ENCODE measurements around the gene PALD1. TPM values are rescaled to one million over a fixed set of nuclear protein-coding genes. Genes with fewer than 3 reads are reported as not detected.

PALD1 gene
- total and polyA plus RNA-seq, 9 of the 15 experiments (the other 6 are each of a cell fraction or from before 2014, with no cell fraction given): 0.03 to 0.29 (median 0.09) TPM; not detected in 2

GRCh38 chr10:70560511-70560941 lies 82.0 kb downstream of the PALD1 start:
- in situ Hi-C loops (cut with MboI) (no loop called here), intact Hi-C loops (cut with micrococcal nuclease) (no loop called here)
- Histone ChIP-seq H3K9me1 (ENCODE audit: control insufficient read depth, insufficient read depth, low read length) (no peaks in the 10 kb centered on the region), H3K4me2 (ENCODE audit: insufficient read depth, low read length) (no peak overlapping the region), H3K9me3 (replicated peaks; ENCODE audit: control insufficient read depth, insufficient read depth, low read depth, low read length) (no peaks in the 10 kb centered on the region), H4K20me1 (replicated peaks; ENCODE audit: control insufficient read depth, insufficient read depth, low read length) (no peaks in the 10 kb centered on the region), H3K27me3 (ENCODE audit: control insufficient read depth in 2 of 2, insufficient read depth in 2 of 2, low read length in 2 of 2) (no peaks in the 10 kb centered on the region), H3K36me3 (ENCODE audit: control insufficient read depth, insufficient read depth, low read length) (no peaks in the 10 kb centered on the region), H3K79me2 (ENCODE audit: control insufficient read depth, insufficient read depth, low read length) (no peaks in the 10 kb centered on the region), H3K27ac (ENCODE audit: extremely low read depth, low read depth, low read length) (no peak overlapping the region), H3K9ac (ENCODE audit: insufficient read depth in 1 of 2, low read depth in 2 of 2, low read length in 2 of 2) (peak overlapping the region in 1 of 2 experiments; percentile 66; a peak in 2 of 4 replicates), H3K4me1 (replicated peaks in 1 of 2; ENCODE audit: control insufficient read depth in 2 of 2, insufficient read depth in 2 of 2, low read length in 2 of 2) (peaks cover 25 to 64% of the 10 kb centered on the region in 2 experiments), H2AFZ (ENCODE audit: low read depth, low read length) (no peak overlapping the region), H3K4me3 (no peak overlapping the region)
- DNase-seq (ENCODE audit: extremely low read depth in 1 of 4, low spot score in 3 of 4) (no peak), ATAC-seq (no peak), FAIRE-seq (no peak)
- no TSS peak for BruUV-seq (replicated peaks)
- POLR2A ChIA-PET: interaction anchor here (0.6 to 3.0 kb wide), 5 partner anchors 11 to 564 kb away, joined by 3 to 13 read pairs (median 3); no protein-coding TSS in a partner anchor
- TF ChIP-seq ZNF224 (CRISPR knock-in tag; IDR thresholded peaks at IDR 0.05) (no peak), PCBP1 (IDR thresholded peaks at IDR 0.05; ENCODE audit: low read depth, low read length, poor library complexity, severe bottlenecking) (no peak), SMARCA4 (IDR thresholded peaks at IDR 0.05) (no peak), NFRKB (IDR thresholded peaks at IDR 0.05; ENCODE audit: low read depth) (no peak), FOXP1 (CRISPR knock-in tag; IDR thresholded peaks at IDR 0.05) (0 out of 2 replicates have a peak, but pooled peaks have one; percentile 39), BCOR (IDR thresholded peaks at IDR 0.05) (no peak), RB1 (IDR thresholded peaks at IDR 0.05; ENCODE audit: low read depth) (no peak)
- TF ChIP-seq, protein P1, sequence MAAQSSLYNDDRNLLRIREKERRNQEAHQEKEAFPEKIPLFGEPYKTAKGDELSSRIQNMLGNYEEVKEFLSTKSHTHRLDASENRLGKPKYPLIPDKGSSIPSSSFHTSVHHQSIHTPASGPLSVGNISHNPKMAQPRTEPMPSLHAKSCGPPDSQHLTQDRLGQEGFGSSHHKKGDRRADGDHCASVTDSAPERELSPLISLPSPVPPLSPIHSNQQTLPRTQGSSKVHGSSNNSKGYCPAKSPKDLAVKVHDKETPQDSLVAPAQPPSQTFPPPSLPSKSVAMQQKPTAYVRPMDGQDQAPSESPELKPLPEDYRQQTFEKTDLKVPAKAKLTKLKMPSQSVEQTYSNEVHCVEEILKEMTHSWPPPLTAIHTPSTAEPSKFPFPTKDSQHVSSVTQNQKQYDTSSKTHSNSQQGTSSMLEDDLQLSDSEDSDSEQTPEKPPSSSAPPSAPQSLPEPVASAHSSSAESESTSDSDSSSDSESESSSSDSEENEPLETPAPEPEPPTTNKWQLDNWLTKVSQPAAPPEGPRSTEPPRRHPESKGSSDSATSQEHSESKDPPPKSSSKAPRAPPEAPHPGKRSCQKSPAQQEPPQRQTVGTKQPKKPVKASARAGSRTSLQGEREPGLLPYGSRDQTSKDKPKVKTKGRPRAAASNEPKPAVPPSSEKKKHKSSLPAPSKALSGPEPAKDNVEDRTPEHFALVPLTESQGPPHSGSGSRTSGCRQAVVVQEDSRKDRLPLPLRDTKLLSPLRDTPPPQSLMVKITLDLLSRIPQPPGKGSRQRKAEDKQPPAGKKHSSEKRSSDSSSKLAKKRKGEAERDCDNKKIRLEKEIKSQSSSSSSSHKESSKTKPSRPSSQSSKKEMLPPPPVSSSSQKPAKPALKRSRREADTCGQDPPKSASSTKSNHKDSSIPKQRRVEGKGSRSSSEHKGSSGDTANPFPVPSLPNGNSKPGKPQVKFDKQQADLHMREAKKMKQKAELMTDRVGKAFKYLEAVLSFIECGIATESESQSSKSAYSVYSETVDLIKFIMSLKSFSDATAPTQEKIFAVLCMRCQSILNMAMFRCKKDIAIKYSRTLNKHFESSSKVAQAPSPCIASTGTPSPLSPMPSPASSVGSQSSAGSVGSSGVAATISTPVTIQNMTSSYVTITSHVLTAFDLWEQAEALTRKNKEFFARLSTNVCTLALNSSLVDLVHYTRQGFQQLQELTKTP (IDR thresholded peaks at IDR 0.05; ENCODE audit: low read depth in 1 of 2, partially characterized antibody in 2 of 2): no peak
- WGBS (ENCODE audit: insufficient coverage, low coverage, missing lambda C conversion rate): 86% methylated on average over 14 of the region's 14 CpGs
- CTCF ChIA-PET (ENCODE audit: low intra/inter-chr PET ratio): interaction anchor here (2.0 kb wide), 1 partner anchor 198 kb away, joined by 15 read pairs; no protein-coding TSS in a partner anchor
